ENCODE measurements around the gene AK6.

AK6 gene

DNA sequence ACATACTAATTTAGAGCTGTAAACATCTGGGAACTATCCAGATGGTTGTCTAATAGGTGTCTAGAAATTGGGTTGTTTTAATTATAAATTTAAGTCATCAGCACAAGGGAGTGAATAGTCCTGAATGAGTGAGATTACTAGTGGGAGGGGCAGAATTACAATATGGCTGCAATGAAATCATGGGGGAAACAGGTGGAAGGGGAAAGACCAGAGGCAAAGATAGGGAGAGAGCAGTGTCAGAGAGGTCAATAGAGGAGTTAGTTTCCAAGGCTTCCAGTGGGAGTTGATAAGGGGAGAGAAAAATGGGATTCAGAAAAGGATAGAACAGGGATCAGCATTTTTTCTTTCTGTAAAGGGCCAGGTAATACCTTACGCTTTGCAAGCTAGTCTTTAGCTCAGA, 8.9 kb downstream of the AK6 start:
- TF ChIP-seq, protein P1, sequence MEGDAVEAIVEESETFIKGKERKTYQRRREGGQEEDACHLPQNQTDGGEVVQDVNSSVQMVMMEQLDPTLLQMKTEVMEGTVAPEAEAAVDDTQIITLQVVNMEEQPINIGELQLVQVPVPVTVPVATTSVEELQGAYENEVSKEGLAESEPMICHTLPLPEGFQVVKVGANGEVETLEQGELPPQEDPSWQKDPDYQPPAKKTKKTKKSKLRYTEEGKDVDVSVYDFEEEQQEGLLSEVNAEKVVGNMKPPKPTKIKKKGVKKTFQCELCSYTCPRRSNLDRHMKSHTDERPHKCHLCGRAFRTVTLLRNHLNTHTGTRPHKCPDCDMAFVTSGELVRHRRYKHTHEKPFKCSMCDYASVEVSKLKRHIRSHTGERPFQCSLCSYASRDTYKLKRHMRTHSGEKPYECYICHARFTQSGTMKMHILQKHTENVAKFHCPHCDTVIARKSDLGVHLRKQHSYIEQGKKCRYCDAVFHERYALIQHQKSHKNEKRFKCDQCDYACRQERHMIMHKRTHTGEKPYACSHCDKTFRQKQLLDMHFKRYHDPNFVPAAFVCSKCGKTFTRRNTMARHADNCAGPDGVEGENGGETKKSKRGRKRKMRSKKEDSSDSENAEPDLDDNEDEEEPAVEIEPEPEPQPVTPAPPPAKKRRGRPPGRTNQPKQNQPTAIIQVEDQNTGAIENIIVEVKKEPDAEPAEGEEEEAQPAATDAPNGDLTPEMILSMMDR (IDR thresholded peaks at IDR 0.05) = no peak

- TF ChIP-seq, protein P1 (IDR thresholded peaks at IDR 0.05) = no peak
Observed at GRCh38 chr5:69359699-69360098, 9.6 kb downstream of the AK6 start.

- TF ChIP-seq, protein P1 (IDR thresholded peaks at IDR 0.05) = no peak
Observed at GRCh38 chr5:69350664-69351063, 18.7 kb downstream of the AK6 start.

DNA sequence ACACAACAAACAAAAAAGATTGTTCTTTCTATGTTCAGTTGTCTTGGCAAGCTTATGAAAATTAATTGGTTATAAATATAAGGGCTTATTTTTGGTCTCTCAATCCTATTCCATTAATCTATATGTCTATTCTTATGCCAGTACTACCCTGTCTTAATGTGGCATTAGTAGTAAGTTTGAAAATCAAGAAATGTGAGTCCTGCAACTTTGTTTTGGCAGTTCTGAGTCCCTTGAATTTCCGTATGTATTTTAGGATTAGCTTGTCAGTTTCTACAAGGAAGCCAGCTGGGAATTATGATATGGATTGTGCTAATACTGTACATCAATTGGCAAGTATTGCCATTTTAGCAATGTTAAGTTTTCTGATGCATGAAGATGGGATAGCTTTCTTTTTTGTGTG, 26.2 kb downstream of the AK6 start:
- TF ChIP-seq, protein P1 (IDR thresholded peaks at IDR 0.05) = no peak

DNA sequence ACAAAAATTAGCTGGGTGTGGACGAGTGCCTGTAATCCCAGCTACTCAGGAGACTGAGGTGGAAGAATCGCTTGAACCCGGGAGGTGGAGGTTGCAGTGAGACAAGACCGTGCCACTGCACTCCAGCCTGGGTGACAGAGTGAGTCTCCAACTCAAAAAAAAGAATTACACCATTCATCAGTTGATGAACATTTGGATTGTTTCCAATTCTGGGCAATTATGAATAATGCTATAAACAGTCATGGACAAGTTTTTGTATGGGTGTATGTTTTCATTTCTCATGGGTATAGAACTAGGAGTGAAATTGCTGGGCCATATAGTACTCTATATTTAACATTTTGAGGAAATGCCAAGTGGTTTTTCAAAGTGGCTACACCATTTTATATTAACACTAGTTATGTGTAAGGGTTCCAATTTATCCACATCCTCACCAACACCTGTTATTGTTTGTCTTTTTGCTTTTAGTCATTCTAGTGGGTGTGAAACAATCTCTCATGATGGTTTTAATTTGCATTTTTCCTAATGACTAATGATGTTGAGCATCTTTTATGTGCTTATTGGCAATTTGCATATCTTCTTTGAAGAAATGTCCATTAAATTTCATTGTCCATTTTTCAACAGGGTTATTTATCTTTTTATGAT, 27.7 kb downstream of the AK6 start:
- TF ChIP-seq, protein P1 (IDR thresholded peaks at IDR 0.05) = no peak

DNA sequence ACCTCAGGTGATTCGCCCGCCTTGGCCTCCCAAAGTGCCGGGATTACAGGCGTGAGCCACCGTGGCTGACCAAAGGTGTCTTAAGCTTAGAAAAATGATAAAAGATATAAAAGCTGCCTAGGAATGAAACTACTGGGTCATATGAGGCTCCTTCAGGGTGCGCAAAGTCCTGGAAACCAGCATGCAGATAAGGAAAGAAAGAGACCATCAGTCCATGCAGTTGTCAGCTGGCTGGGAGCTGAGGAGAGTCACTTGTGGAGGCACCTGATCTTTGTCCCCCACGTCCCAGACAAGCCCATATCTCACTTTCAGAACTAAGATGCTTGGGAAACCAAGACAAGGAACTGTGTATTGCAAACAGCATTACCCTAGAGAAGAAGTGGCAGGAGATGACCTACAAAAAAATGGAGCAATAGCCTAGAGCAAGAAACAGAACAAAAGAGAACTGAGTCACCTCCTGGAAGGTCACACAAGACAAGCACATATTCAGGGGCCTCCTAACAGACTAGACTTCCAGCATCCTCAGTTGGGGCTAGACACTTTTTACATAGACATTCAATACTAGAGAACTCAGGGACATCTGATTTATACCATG, 33.9 kb downstream of the AK6 start:
- TF ChIP-seq, protein P1 (IDR thresholded peaks at IDR 0.05) = no peak

- TF ChIP-seq, protein P1 (IDR thresholded peaks at IDR 0.05) = peak; percentile 77
Observed at GRCh38 chr5:69334793-69335268, 34.5 kb downstream of the AK6 start.

Data from LNCAP (cell line).